AG08395 (cell line): ENCODE data around the gene ZDHHC14.
"Not testable (repeated sequence)": the region's sequence is repeated elsewhere in the genome, so short reads cannot be mapped to it uniquely, and the experiment has no call there.

Source experiments
- DNase-seq: peaks from one replicate; pipeline ENCODE4 v3.0.0; 2012; ENCODE audit warnings: mixed read lengths, low spot score

The ZDHHC14 gene

GRCh38 chr6:157571950-157572349, 191.0 kb downstream of the ZDHHC14 start:
- no peak for DNase-seq

GRCh38 chr6:157574851-157575424, 193.9 kb downstream of the ZDHHC14 start:
- no peak for DNase-seq

GRCh38 chr6:157575436-157576145, 194.6 kb downstream of the ZDHHC14 start:
- DNase-seq, result no peak

GRCh38 chr6:157576991-157577390, 196.0 kb downstream of the ZDHHC14 start:
- DNase-seq, result not testable (repeated sequence)

- DNase-seq, result not testable (repeated sequence)
Measured at GRCh38 chr6:157578527-157578926, 197.5 kb downstream of the ZDHHC14 start.

- no peak for DNase-seq
Measured at GRCh38 chr6:157579467-157580031, 198.6 kb downstream of the ZDHHC14 start.

- no peak for DNase-seq
Measured at GRCh38 chr6:157584036-157584435, 203.0 kb downstream of the ZDHHC14 start.

GRCh38 chr6:157585274-157586087, 204.5 kb downstream of the ZDHHC14 start:
- no peak for DNase-seq

GRCh38 chr6:157586088-157586414, 205.1 kb downstream of the ZDHHC14 start:
- no peak for DNase-seq

GRCh38 chr6:157586476-157587126, 205.6 kb downstream of the ZDHHC14 start:
- DNase-seq, result no peak

- no peak for DNase-seq
Measured at GRCh38 chr6:157587127-157587926, 206.3 kb downstream of the ZDHHC14 start.

- DNase-seq, result not testable (repeated sequence)
Measured at GRCh38 chr6:157590654-157591053, 209.7 kb downstream of the ZDHHC14 start.

GRCh38 chr6:157592541-157592940, 211.6 kb downstream of the ZDHHC14 start:
- DNase-seq, result no peak

GRCh38 chr6:157592980-157593379, 212.0 kb downstream of the ZDHHC14 start:
- DNase-seq, result no peak

GRCh38 chr6:157593596-157593995, 212.6 kb downstream of the ZDHHC14 start:
- DNase-seq, result no peak

GRCh38 chr6:157594292-157594691, 213.3 kb downstream of the ZDHHC14 start:
- no peak for DNase-seq

- no peak for DNase-seq
Measured at GRCh38 chr6:157595768-157596167, 214.8 kb downstream of the ZDHHC14 start.

GRCh38 chr6:157596461-157596860, 215.5 kb downstream of the ZDHHC14 start:
- DNase-seq, result no peak

GRCh38 chr6:157596886-157597285, 215.9 kb downstream of the ZDHHC14 start:
- DNase-seq, result peak; percentile 18

GRCh38 chr6:157597461-157598312, 216.7 kb downstream of the ZDHHC14 start:
- DNase-seq, result peak; percentile 78
